Calu3 (cell line): ENCODE data around the gene PRDM2. TPM values are rescaled to one million over a fixed set of nuclear protein-coding genes. Genes with fewer than 3 reads are reported as not detected.

ENCODE experiments used
- BruUV-seq: library from RNA; stranded (reverse); fragments of 400-500 nt; replicated peaks from 2 replicates; lab custom pipeline; 2021; lab: Mats Ljungman, UMichigan
- CTCF ChIA-PET: fragments of 300-600 bp; sonication (Branson Sonifier 250); formaldehyde crosslinking; loops from one replicate; lab custom pipeline; 2022; ENCODE audit warnings: antibody characterized with exemption; lab: Charles Lee
- DNase-seq: peaks from one replicate; pipeline ENCODE4 v3.0.0; 2022
- H3K27ac Mint-ChIP-seq: one replicate; pipeline ENCODE4 v1.8.0; 2022; ENCODE audit warnings: mixed read lengths; ENCODE audit not compliant: unreplicated experiment
- H3K27me3 Mint-ChIP-seq: one replicate; pipeline ENCODE4 v1.8.0; 2022; ENCODE audit warnings: mixed read lengths; ENCODE audit not compliant: unreplicated experiment
- H3K36me3 Mint-ChIP-seq: one replicate; pipeline ENCODE4 v1.8.0; 2022; ENCODE audit warnings: mild to moderate bottlenecking, moderate library complexity, mixed read lengths; ENCODE audit not compliant: insufficient read depth, unreplicated experiment
- H3K4me1 Mint-ChIP-seq: one replicate; pipeline ENCODE4 v1.8.0; 2022; ENCODE audit warnings: mild to moderate bottlenecking, low read depth, mixed read lengths; ENCODE audit not compliant: unreplicated experiment
- H3K4me3 Mint-ChIP-seq: one replicate; pipeline ENCODE4 v1.8.0; 2022; ENCODE audit warnings: mild to moderate bottlenecking, low read depth, moderate library complexity, mixed read lengths; ENCODE audit not compliant: unreplicated experiment
- H3K9me3 Mint-ChIP-seq: one replicate; pipeline ENCODE4 v1.8.0; 2022; ENCODE audit warnings: low read depth, mixed read lengths; ENCODE audit not compliant: unreplicated experiment
- intact Hi-C: fragments of 100-400 bp; cut with micrococcal nuclease; formaldehyde crosslinking; loops from one replicate; pipeline ENCODE4 v1.10.0; 2022; ENCODE audit not compliant: unreplicated experiment
- total RNA-seq: library from RNA; stranded (reverse); gene quantifications from 2 replicates; pipeline ENCODE4 v1.2.3, GENCODE V29; 2022
- TF ChIP-seq, protein P1 (sequence below): fragments of 200-600 bp; IDR thresholded peaks from one replicate; pipeline ENCODE4 v1.8.0; 2022; ENCODE audit warnings: antibody characterized with exemption; ENCODE audit not compliant: unreplicated experiment

Gene PRDM2
- total RNA-seq, 1 experiment from 2014 or later, result 29.9 TPM

DNA sequence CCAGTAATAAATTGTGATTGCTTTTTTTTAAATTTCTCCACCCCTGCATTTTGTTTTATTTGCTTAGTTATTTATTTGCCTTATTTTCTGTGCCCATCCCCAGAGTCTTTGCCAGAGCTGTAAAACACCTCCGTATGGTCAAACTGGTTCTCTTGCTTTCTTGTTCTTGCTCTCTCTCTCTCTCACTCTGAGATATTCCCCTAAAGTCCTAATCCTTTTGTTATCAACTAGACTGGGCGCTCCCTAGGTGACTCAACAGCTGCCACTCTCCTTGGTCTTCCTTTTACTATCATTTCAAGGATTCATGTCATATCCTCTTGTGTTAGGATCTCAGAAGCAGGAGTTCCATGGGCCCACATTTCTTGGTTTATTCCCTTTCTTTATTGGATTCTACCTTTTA is 160.0 kb downstream of the PRDM2 start:
- no peak for DNase-seq
- TF ChIP-seq, protein P1, sequence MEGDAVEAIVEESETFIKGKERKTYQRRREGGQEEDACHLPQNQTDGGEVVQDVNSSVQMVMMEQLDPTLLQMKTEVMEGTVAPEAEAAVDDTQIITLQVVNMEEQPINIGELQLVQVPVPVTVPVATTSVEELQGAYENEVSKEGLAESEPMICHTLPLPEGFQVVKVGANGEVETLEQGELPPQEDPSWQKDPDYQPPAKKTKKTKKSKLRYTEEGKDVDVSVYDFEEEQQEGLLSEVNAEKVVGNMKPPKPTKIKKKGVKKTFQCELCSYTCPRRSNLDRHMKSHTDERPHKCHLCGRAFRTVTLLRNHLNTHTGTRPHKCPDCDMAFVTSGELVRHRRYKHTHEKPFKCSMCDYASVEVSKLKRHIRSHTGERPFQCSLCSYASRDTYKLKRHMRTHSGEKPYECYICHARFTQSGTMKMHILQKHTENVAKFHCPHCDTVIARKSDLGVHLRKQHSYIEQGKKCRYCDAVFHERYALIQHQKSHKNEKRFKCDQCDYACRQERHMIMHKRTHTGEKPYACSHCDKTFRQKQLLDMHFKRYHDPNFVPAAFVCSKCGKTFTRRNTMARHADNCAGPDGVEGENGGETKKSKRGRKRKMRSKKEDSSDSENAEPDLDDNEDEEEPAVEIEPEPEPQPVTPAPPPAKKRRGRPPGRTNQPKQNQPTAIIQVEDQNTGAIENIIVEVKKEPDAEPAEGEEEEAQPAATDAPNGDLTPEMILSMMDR, result no peak
- BruUV-seq, result no TSS peak
- H3K4me1 Mint-ChIP-seq, result no peaks in the 10 kb centered on the region
- no peak overlapping the region for H3K4me3 Mint-ChIP-seq
- no peaks in the 10 kb centered on the region for H3K27me3 Mint-ChIP-seq
- H3K9me3 Mint-ChIP-seq, result peaks cover 6% of the 10 kb centered on the region
- CTCF ChIA-PET, result no interaction called here
- no peak overlapping the region for H3K27ac Mint-ChIP-seq
- intact Hi-C loops, result no loop called here
- no peaks in the 10 kb centered on the region for H3K36me3 Mint-ChIP-seq

DNA sequence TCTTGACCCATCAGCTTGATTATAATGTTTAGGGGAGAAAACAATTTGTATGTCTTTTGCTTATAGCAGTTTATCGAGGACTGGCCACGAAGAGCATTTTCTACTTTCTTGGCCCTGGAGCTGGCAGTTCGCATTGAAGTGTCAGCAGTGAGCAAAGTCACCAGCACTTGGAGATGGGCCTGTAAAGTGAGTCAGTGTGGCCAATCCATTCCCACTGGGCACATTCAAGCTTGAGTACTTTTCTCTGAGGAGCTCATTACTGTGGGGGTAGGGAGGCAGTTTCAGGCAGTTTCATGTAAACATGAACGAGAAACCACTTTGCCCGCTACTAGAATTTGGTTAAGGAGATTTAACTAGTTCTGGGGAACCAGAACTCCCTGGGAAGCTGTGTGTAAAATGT is 164.8 kb downstream of the PRDM2 start:
- TF ChIP-seq, protein P1, result no peak
- DNase-seq, result no peak
- BruUV-seq, result no TSS peak
- CTCF ChIA-PET, result no interaction called here
- Mint-ChIP-seq H3K27me3 (no peaks in the 10 kb centered on the region), H3K4me1 (no peaks in the 10 kb centered on the region), H3K36me3 (no peaks in the 10 kb centered on the region), H3K27ac (no peak overlapping the region), H3K9me3 (peaks cover 9% of the 10 kb centered on the region), H3K4me3 (no peak overlapping the region)
- intact Hi-C loops, result no loop called here

DNA sequence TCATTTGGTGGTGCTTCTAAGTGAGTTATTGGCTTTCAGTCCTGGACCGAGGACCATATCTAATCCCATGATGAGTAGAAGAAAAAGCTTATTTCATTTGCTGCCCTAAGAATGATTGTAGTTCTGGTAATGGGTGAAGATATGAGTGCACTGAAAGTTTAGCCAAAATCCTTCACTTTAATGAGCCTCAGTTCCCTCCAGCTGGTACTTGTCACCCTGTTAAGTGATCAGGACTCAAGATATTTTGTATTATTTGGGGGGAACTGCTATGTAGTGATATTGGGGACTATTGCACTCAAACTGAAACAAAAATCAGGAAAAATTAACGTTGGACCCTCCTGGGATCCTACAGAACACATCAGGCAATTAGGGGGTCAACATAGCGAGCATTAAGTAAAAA is 165.9 kb downstream of the PRDM2 start:
- no peaks in the 10 kb centered on the region for H3K36me3 Mint-ChIP-seq
- H3K4me3 Mint-ChIP-seq, result no peak overlapping the region
- DNase-seq, result no peak
- no peak overlapping the region for H3K27ac Mint-ChIP-seq
- CTCF ChIA-PET, result no interaction called here
- TF ChIP-seq, protein P1, result no peak
- intact Hi-C loops, result no loop called here
- H3K27me3 Mint-ChIP-seq, result no peaks in the 10 kb centered on the region
- no peaks in the 10 kb centered on the region for H3K4me1 Mint-ChIP-seq
- BruUV-seq, result no TSS peak
- peaks cover 7% of the 10 kb centered on the region for H3K9me3 Mint-ChIP-seq

DNA sequence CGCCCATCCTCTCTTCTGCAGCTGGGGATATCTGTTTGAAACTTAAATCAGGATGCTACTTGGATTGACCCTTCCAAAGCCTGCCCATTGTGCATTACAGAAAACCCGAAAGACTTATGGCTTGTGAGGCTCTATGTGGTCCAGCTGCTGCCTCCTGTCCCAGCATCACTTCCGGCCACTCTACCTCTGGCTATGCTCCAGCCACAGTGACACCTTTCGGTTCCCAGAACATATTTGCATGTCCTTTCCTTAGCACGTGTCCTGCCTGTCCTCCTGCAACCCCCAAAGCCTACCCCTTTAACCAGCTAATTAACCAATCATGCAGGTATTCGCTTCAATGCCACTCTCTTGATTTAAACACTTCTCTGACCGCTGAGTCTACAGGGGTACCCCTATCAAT is 167.6 kb downstream of the PRDM2 start:
- Mint-ChIP-seq H3K27me3 (no peaks in the 10 kb centered on the region), H3K36me3 (no peaks in the 10 kb centered on the region), H3K4me1 (no peaks in the 10 kb centered on the region), H3K4me3 (no peak overlapping the region), H3K27ac (no peak overlapping the region), H3K9me3 (peaks cover 4% of the 10 kb centered on the region)
- no peak for DNase-seq
- TF ChIP-seq, protein P1, result no peak
- CTCF ChIA-PET, result no interaction called here
- intact Hi-C loops, result no loop called here
- BruUV-seq, result no TSS peak
